ENCODE results near the gene OR2M2.
A peak's percentile ranks its signal among the peaks of the same experiment; 100 is the strongest.

OR2M2 gene, protein sequence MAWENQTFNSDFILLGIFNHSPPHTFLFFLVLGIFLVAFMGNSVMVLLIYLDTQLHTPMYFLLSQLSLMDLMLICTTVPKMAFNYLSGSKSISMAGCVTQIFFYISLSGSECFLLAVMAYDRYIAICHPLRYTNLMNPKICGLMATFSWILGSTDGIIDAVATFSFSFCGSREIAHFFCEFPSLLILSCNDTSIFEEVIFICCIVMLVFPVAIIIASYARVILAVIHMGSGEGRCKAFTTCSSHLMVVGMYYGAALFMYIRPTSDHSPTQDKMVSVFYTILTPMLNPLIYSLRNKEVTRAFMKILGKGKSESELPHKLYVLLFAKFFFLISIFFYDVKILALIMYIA

DNA sequence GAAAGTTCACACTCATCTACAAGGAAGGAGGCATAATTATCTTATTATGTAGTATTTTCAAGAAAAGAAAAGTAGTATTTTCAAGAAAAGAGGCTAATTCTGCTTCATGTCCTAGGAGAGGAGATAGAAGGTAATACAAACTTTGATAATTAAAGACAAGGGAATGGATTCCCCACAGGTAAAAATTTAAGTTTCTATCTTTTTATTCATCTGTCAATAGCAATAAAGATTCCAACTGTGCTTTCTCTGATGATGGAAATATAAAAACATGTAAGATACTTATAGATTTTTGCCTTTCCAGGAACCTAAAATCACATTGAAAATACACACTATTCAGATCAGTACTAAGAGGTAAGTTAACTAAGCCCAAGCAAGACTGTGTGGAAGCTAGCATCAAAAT, at the start of gene OR2M2:
TSS of gene OR2M2 (plus strand) at position 301 of the 400 bp plus-strand sequence. CDS start 5,165 bp downstream, outside the sequence.
- FAIRE-seq: no peak
- no peak for DNase-seq (ENCODE audit: insufficient read length, low spot score)
- no peak for TF ChIP-seq POLR2A (IDR thresholded peaks at IDR 0.05; ENCODE audit: low read depth, low read length)

DNA sequence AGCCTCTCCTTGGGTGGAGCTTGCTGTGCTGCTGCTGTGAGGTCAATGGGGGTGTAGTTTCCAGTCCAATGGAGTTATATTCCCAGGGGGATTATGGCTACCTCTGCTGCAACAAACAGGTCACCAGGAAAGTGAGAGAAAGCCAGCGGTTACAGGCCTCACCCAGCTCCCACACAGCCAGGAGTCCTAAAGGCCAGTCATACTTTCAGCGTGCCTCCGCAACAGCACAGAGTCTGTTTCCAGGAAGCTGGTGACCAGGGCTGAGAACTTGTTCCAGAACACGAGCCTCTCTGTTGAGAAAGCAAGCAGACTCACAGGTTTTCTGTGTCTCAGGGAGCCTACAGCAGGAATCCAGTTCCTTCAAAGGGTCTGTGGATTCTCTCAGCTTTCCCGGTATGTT, 47.0 kb upstream of the OR2M2 start:
- no peak for FAIRE-seq
- DNase-seq (ENCODE audit: insufficient read length, low spot score): no peak
- TF ChIP-seq POLR2A (IDR thresholded peaks at IDR 0.05; ENCODE audit: low read depth, low read length): no peak

DNA sequence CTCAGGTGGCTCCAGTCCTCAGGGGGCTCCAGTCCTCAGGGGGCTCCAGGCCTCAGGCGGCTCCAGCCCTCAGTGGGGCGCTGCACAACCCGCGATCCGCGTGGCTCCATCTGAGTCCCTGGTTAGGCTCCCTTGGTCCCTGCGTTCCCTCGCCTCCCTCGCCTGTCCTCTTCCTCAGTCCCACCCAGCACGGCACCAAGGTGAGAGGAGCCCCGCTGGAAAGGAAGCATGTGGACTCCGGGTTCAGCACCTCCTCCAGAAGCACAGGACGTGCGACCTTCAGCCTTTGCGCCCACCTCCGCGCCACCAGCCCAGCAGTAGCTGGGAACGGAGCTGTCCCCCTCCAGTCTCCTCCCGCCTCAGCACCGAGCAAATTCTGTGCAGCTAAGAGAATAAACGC, 37.8 kb upstream of the OR2M2 start:
- DNase-seq (ENCODE audit: insufficient read length, low spot score) (no peak), FAIRE-seq (no peak)
- TF ChIP-seq POLR2A (IDR thresholded peaks at IDR 0.05; ENCODE audit: low read depth, low read length): no peak

DNA sequence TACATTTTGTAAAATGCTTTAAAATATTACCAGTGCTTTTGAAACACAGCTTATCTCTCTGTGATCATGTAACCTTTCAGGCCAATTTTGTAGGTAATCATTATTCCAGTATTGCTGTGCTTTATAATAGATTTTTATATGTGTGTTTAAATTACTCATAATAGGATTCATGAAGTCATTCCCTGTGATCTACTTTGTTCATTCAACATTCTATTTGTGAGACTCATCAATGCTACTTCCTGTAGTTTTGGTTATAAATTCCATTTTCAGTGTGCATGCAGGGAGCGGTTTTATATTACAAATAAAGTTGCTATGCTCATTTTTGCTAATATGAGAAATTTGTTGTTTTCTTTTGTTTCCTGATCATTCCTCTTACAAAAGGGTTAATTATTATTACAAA, 33.8 kb upstream of the OR2M2 start:
- no peak for TF ChIP-seq POLR2A (IDR thresholded peaks at IDR 0.05; ENCODE audit: low read depth, low read length)
- DNase-seq (ENCODE audit: insufficient read length, low spot score): no peak
- FAIRE-seq: no peak

DNA sequence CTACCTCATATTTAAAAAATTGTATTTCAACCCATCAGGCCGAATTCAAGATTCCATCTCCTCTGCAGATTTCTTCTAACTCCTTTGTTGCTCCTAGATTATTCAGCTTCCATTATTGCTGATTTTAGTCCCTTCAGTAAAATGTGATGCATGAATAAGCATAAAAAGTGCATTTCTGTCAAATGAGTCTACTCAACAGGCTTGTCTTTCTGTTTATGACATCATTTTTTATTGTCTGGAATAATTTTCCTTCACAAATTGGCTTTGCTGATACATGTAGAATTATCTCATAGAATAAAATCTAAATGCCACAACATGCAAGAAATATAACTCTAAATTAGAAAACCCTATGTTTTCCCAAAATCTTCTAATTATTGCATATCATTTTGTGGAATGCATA, 31.3 kb upstream of the OR2M2 start:
- no peak for TF ChIP-seq POLR2A (IDR thresholded peaks at IDR 0.05; ENCODE audit: low read depth, low read length)
- FAIRE-seq (no peak), DNase-seq (ENCODE audit: insufficient read length, low spot score) (no peak)

DNA sequence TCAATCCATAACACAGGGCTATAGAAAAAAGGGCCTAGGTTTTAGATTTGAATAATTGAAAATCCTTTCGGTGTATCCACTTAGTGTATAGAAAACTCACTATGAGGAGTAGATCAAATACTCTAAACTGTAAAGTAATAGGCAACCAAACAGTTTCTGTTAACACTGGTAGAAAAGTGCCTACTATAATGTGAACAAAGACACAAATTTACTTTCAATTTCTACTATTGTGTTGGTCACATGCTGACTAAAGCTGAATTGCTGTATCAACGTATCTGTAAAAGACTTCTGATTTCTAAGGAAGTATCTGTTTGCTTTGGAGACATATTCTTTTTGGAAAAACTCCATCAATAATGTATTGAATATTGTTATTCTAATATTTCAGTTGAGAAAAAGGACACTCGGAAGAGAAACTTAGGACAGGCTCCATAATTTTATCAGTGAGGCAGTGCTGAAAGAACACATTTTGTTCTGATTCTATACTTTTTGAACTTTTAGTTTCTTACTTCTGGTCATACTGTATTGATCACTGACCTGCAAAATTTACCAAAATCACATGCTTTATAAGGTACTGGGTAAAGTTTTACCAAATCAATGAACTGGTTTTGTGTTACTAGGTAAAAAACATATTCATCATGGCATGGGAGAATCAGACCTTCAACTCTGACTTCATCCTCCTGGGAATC, 30.0 kb upstream of the OR2M2 start, which contains the start of gene OR2M5:
TSS of gene OR2M5 (plus strand) at position 636 of the 686 bp plus-strand sequence. CDS start at position 636, 0 bp downstream.
- DNase-seq (ENCODE audit: insufficient read length, low spot score) (no peak), FAIRE-seq (no peak)
- TF ChIP-seq POLR2A (IDR thresholded peaks at IDR 0.05; ENCODE audit: low read depth, low read length): no peak

DNA sequence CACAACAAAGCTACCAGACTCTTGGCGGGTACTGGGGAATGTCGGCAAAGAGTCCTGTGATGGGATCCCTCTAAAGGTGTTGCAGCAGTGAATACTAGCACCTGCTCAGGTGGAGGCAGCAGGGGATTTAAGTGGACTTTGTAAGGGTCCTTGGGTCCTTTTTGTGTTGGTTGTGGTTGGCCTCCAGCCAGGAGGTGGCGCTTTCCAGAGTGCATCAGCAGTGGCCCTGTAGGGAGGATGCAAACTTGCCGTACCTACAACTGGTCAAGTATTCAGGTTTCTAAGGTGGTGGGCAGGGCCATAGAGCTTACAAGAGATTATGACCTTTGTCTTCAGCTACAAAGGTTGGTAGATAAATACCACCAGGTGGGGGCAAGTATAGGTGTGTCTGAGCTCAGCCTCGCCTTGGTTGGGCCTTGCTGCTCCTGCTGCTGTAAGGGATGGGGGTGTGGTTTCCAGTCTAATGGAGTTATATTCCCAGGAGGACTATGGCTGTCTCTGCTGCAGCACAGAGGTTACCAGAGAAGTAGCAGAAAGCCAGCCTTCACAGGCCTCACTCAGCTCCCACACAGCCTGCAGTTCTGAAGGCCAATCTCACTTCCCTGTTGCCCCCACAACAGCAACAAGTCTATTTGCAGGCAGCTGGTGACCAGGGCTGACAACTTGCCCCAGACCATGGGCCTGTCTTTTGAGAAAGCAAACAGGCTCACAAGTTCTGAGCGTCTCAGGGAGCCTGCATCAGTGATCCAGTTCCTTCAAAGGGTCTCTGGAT, 22.4 kb upstream of the OR2M2 start:
- FAIRE-seq (no peak), DNase-seq (ENCODE audit: insufficient read length, low spot score) (no peak)
- no peak for TF ChIP-seq POLR2A (IDR thresholded peaks at IDR 0.05; ENCODE audit: low read depth, low read length)

DNA sequence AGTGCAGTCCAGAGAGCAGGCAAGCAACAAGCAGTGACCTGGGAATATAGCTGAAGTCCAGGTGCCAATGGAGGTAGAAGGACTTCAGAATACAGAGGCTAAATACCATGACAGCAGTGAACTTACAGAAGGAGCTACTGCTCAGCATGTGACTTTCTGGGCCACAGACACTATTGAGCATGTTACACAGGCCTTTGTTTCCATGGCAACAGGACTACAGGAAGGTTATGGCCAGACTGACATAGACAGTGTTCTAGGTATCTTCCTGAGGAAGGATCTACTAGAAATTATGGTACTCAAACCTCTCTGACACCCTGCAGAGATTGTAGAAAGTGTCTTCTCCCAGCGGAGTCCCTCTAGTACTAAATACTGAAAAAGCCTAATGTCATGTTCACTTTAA, 18.7 kb upstream of the OR2M2 start:
- DNase-seq (ENCODE audit: insufficient read length, low spot score): no peak
- peak; percentile 77 for FAIRE-seq
- no peak for TF ChIP-seq POLR2A (IDR thresholded peaks at IDR 0.05; ENCODE audit: low read depth, low read length)

DNA sequence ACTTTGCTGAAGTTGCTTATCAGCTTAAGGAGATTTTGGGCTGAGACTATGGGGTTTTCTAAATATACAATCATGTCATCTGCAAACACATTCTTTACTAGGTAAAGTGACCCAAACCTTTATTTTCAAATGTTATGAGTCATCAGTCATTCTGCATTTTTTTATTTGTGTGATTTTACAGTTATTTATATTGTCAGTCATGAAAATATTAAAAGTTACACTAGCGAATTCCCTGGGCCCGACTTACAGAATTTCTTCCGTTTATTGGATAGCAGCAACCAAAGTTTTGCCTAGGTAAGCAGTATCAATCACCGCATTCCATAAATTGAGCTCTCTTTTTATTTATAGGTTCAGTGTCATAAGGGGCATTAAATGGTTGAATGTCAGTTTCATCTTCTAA, 15.9 kb upstream of the OR2M2 start:
- DNase-seq (ENCODE audit: insufficient read length, low spot score) (no peak), FAIRE-seq (no peak)
- TF ChIP-seq POLR2A (IDR thresholded peaks at IDR 0.05; ENCODE audit: low read depth, low read length): no peak

DNA sequence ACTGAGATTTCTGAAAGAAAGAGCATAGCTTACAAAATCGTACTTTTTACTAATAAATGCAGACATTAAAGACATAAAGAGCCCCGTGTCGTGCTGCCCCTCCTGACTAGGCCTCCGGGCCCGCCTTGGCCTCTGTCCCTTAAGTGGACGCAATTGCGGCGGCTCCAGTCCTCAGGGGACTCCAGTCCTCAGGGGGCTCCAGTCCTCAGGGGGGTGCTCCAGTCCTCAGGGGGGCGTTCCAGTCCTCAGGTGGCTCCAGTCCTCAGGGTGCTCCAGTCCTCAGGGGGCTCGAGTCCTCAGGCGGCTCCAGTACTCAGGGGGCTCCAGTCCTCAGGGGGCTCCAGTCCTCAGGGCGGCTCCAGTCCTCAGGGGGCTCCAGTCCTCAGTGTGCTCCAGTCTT, 10.6 kb upstream of the OR2M2 start:
- DNase-seq (ENCODE audit: insufficient read length, low spot score) (no peak), FAIRE-seq (no peak)
- no peak for TF ChIP-seq POLR2A (IDR thresholded peaks at IDR 0.05; ENCODE audit: low read depth, low read length)

DNA sequence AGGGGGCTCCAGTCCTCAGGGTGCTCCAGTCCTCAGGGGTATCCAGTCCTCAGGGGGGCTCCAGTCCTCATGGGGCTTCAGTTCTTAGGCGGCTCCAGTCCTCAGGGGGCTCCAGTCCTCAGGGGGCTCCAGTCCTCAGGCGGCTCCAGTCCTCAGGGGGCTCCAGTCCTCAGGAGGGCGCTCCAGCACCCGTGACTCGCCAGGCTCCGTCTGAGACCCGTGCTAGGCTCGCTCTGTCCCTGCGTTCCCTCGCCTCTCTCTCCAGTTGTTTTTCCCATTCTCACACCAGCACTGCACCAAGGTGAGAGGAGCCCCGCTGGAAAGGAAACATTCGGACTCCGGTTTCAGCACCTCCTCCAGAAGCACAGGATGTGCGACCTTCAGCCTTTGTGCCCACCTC, 9.4 kb upstream of the OR2M2 start:
- FAIRE-seq (no peak), DNase-seq (ENCODE audit: insufficient read length, low spot score) (no peak)
- no peak for TF ChIP-seq POLR2A (IDR thresholded peaks at IDR 0.05; ENCODE audit: low read depth, low read length)

DNA sequence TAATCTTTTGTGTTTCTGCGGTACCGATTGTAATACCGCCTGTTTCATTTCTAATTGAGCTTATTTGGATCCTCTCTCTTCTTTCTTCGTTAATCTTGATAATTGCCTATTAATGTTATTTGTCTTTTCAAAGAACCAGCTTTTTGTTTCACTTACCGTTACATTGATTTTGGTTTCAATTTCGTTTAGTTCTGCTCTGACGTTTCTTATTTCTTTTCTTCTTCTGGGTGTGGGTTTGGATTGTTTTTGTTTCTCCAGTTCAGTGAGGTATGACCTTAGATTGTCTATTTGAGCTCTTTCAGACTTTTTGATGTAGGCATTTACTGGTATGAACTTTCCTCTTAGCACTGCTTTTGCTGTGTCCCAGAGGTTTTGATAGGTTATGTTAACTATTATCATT, 9.4 kb downstream of the OR2M2 start:
- TF ChIP-seq POLR2A (IDR thresholded peaks at IDR 0.05; ENCODE audit: low read depth, low read length): no peak
- no peak for FAIRE-seq
- DNase-seq (ENCODE audit: insufficient read length, low spot score): no peak

DNA sequence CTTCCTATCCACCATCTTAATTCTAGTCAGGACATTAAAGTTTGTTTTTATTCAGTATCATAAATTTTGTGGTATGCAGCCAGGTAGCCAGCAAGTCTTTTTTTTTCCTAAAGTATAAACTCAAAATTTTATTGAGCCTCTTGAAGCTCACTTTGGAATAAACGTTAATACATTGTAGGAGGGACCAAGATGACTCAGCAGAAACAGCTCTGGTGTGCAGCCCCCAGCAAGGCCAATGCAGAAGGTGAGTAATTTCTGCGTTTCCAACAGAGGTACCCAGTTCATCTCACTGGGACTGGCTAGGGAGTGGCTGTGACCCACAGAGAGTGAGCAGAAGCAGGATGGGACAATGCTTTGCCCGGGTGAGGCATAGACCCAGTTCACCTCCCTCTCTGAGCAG, 12.7 kb downstream of the OR2M2 start:
- DNase-seq (ENCODE audit: insufficient read length, low spot score) (no peak), FAIRE-seq (no peak)
- no peak for TF ChIP-seq POLR2A (IDR thresholded peaks at IDR 0.05; ENCODE audit: low read depth, low read length)

DNA sequence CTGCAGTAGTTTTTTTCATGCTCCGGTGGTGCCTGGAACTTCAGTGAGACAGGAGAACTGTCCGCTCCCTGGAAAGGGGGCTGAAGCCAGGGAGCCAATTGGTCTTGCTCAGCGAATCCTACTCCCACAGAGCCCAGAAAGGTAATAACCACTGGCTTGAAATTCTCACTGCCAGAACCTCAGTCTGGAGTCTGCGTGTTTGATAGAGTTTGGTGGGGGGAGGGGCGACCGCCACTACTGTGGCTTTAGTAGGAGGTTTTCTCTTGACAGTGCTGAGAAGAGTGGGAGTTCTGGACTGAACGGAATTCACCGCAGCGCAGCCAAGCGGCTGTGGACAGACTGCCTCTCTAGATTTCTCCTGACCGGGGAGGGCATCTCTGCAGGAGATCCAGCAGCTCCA, 14.4 kb downstream of the OR2M2 start:
- DNase-seq (ENCODE audit: insufficient read length, low spot score) (no peak), FAIRE-seq (no peak)
- no peak for TF ChIP-seq POLR2A (IDR thresholded peaks at IDR 0.05; ENCODE audit: low read depth, low read length)

Data from H54 (cell line).